Stimulated activated CD8-positive, alpha-beta memory T cell treated with anti-CD3 and anti-CD28 coated beads, Interleukin-4, amount 100 ng/mL, for 4 hours (primary cell): ENCODE results near the gene ACACB.

Source experiments
- DNase-seq, 2 donors: peaks; one replicate each; pipeline ENCODE4 v3.0.0-alpha.2; 2020; ENCODE audit warnings: low read depth in 2 of 2, low spot score in 1 of 2

ACACB gene

DNA sequence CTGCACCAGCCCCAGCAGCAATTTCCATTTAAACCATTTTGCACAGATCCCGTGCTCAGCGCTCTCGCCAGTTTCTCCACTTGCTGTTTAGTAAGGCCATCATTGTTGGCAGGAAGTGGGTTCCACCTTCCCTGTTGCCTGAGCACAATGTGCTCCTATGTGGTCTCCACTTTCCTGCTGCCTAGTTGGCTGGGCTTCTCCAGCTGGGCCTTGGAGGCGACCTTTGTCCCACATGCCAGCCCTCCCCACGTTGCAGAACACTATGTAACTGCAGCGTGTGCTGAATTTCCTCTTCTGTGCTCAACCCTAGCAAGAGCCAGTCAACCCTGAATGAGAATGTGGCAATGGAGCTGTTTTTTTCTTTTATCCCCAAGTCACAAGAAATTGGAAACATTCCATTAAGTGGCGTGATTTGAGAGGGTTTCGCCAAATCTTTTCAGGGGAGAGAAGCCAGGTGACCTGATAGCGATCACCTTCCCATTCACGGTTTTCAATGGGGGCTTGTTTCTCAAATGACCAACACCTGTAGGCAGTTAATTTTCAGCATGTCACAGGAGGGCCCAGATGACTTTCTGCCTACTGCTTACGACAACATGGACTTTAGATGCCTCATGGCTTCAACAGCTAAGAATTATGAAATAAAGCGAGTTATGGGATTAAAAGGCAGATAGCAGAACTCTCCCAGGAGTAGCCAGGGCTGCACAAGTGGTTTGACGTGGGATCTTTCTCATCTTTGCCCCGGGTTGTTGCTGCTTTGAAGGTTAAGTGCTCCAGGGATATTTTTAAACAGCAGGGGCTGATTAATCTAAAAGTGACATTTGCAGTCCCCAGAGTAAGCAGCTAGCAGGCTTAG is at the start of gene ACACB:
ACACB (plus strand) TSS at position 830 of the 853 bp plus-strand sequence. CDS start 22,819 bp downstream, outside the sequence.
- no peak for DNase-seq

DNA sequence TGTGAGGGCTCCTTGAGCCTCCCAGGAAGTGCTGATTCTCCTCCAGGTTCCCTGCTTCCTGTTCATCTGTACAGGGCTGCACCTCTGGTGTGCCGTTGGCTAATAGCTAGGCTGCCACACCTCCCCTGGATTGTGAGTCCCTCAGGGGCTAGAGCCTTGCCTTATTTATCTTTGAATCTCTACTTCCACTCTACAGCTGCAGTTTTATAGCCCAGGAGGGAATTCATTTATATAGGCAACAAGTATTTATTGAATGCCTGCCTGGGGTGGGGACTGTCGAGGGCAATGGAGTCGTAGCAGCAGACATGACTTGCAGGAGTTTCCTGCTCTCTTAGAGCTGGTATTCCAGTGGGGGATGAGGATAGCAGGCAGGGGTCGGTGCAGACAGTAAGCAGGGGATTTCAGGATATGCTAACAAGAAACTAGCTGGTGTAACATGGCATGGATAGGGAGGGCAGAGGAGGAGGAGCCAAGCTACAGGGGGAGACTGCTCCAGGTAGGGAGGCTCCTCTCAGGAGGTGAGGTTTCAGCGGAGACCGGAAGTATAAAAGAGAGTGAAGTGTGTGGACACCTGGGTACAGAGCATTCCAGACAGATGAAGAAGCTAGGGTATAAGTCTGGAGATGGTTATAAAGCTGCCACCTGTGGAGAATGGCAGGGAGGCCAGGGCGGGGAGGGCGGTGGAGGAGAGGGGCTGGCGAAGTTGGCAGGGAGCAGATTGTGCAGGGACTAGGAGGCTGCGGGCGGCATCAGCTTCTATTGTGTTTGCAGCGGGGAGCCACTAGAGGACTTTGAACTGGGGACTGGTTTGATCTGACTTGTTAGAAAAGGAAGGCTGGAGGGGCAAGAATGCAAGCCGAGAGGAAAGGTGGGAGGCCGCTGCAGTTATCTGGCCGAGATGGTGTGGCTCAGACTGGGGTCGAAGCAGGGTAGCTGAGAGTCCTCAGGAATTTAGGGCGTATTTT is 46.8 kb upstream of the ACACB start:
- no peak for DNase-seq

DNA sequence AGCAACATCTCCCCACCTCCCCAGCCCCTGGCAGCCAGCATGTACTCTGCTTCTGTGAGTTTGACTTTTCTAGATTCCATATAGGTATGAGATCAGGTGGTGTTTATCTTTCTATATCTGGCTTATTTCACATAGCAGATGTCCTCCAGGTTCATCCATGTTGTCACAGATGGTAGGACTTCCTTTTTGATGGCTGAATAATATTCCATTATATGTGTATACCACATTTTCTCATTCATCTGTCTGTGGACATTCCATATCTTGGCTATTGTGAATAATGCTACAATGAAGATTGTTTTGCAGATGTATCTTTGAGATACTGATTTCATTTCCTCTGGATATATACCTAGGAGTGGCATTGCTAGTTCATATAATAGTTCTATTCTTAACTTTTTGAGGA is 41.5 kb upstream of the ACACB start:
- DNase-seq = no peak

DNA sequence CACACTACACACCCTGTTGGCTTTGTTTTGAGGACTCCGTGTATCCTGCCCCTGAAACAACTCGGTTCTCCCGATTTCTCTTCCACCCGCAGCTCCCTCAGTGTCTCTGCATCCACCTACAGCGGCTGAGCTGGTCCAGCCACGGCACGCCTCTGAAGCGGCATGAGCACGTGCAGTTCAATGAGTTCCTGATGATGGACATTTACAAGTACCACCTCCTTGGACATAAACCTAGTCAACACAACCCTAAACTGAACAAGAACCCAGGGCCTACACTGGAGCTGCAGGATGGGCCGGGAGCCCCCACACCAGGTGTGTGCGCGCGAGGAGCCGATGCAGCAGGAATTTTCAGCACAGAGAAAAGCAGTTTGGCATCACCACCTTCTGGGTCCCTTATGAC is 33.6 kb upstream of the ACACB start:
- no peak for DNase-seq

DNA sequence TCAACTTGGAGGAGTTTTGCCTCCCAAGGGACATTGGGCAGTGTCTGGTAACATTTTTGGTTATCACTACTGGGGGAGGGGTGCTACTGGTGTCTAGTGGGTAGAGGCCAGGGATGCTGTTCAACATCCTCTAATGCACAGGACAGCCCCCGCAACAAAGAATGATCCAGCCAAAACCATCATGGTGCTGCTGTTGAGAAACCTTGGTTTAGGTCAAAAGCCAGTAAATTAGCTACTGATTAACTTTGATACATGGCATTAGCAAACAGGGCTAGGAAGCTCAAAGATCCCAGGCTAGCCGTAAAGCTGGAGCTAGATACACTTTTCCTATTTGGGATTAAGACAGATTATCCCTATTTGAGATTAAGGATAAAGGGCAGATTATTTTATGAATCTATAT is 32.0 kb upstream of the ACACB start:
- DNase-seq = no peak

DNA sequence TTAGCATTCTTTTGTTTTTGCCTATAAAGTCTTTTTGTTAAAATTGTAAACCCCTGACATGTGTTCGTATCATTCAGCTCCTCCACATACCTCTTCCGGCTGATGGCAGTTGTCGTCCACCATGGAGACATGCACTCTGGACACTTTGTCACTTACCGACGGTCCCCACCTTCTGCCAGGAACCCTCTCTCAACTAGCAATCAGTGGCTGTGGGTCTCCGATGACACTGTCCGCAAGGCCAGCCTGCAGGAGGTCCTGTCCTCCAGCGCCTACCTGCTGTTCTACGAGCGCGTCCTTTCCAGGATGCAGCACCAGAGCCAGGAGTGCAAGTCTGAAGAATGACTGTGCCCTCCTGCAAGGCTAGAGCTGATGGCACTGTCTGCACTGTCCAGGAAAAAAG is 30.8 kb upstream of the ACACB start:
- no peak for DNase-seq

DNA sequence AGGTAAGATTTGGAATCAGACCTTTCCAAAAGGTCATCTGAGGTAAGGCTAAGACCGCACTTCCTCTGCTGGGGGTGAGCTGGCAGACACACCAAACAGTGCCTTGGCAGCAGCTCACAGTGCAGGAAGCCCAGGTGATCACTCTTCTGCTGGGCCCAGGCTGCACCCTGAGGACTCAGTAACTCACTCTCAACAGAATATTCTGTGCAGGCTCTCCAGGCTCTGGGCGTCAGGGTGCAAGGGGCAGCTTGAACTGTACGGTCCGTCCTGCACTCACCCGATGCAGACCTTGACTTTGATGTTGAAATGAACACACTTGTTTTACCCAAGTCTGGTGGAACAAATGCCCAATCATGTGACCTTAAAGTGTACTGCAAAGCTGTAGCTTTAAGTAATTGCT is 29.1 kb upstream of the ACACB start:
- no peak for DNase-seq

DNA sequence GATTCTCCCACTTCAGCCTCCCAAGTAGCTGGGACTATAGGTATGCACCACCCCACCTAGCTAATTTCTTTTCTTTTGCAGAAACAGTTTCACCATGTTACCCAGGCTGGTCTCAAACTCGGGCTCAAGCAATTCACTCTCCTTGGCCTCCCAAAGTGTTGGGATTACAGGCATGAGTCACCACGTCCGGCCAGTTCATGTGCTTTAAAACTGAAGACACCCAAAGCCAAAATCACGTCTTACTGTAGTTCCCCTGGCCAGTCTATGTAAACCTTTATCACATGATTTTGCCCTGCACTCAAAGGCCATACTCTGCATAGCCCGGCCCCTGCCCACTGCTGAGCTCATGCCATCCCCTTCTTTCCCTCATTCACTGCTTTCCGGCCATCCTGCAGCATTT is 27.6 kb upstream of the ACACB start:
- no peak for DNase-seq

DNA sequence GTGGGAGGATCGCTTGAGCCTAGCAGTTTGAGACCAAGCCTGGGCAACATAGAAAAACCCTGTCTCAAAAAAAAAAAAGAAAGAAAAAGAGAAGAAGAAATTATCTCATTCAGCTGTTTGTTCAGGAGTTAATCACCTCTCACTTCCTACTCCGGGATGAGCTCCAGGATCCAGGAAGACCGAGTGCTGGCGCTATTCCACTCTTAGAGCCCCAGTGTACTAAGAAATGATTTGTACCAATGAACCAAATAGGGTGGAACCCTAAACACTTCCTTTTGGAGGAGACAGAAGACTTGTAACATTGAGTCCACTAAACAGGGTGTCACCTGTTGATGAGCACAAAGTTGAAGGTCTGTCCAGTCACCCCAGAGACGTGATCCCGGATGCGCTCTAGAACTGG is 26.7 kb upstream of the ACACB start:
- DNase-seq = no peak

DNA sequence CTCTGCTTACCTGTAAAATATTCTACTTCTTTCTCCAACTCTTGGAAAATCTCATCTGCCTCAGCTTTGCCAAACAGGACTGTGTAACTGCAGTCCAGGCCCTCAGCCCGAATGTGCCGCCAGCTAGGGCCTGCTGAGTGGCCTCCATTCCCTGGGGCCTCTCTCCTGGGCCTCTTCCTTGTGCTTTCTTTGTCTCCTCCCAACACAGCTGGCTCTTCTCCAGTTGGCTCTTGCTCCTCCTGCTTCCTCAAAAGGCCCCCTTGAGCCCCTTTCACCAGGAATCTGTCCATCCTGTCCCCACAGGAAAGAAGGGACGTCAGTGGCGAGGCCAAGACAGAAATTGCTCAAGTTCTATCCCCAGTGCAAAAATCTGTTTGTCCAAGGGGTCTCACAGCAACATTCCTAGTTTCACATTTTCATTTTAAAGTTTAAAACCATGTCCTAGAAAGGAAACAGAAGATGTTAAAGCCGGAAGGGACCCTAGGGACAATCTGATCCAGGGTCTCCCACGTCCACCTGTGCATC is 23.8 kb upstream of the ACACB start:
- DNase-seq = no peak

DNA sequence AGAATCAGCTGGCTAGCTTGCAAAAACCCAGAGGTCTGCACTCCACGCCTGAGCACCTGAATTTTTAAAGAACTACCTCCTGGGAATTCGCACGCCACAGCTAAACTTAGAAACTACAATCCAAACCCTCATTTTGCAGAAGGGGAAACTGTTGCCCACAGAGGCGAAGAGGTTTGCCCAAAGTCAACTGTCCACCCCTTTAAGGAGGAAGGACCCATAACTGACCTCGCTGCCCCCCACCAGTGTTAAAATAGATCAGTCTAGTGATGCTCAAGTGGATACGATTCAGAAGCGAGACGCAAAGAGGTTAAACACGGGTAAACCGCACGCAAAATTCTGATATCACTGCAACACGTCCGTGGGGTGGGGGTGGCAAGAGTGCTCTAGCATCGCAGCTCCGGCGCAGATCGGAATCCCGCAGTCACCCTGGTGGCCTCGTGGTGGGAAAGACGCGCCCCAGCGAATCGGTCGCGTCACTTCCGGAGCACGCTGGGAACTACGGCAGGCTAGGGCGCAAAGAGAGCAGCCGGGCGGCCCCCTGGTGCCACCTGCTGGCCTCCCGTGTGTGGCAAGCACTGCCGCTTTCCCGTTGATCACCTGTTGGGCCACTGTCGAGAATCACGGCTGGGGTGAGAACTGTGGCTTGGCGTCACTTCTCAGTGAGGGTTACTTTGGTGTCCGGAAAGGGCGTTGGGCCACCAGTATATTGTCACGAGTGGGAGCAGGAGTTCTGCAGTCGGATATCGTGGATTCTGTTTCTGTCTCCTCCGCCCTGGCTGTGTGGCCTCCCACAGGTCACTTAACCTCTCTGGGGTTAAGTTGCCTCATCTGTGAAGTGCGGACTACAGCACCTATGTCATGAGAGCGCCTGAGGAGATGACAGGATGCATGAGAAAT is 23.1 kb upstream of the ACACB start, which contains the start of gene ALKBH2:
ALKBH2 (minus strand) TSS at position 451 of the 897 bp plus-strand sequence. CDS start 686 bp downstream, outside the sequence.
- peak; percentile 82 to 90 for DNase-seq

DNA sequence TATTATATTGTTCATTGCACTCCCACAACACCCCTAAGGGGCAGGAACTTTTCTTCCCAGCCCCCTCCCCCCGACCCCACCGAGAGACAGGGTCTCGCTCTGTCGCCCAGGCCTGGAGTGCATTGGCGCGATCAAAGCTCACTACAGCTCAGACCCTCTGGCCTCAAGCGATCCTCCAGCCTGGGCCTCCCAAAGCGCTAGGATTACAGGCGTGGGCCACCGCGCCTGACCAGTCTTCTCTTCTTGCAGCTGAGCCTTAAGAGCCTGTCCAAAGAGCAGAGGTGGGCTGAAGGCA is 19.3 kb upstream of the ACACB start:
- no peak for DNase-seq

DNA sequence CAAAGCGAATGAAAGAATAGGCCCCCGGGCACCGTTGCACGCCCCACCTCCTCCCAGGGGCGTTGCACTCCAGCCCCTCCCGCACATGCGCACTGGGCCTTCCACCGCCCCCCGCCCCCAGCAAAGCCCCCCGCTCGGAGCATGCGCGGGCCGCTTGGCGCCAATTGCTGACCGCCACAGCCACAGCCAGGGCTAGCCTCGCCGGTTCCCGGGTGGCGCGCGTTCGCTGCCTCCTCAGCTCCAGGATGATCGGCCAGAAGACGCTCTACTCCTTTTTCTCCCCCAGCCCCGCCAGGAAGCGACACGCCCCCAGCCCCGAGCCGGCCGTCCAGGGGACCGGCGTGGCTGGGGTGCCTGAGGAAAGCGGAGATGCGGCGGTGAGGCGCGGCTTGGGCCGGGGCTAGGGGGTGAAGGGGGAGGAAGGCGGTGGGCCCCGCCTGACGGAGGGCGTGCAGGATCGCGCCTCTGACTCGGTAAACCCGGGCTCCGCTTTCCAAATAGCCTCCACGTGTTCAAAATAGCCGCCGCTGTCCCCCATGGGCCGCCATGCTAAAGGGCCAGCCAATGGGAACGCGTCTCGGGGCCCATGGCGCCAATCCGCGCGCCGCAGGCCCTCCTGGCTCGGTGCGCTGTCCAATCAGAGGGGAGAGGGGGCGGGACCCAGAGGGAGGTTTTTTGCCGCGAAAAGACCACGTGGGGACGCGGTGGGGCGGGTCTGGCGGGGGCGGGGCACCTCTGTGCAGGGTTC is 18.8 kb upstream of the ACACB start, which contains the start of gene UNG:
UNG (plus strand) TSS at position 163 of the 748 bp plus-strand sequence; CDS start at position 246, 83 bp downstream.
- DNase-seq = peak; percentile 95

DNA sequence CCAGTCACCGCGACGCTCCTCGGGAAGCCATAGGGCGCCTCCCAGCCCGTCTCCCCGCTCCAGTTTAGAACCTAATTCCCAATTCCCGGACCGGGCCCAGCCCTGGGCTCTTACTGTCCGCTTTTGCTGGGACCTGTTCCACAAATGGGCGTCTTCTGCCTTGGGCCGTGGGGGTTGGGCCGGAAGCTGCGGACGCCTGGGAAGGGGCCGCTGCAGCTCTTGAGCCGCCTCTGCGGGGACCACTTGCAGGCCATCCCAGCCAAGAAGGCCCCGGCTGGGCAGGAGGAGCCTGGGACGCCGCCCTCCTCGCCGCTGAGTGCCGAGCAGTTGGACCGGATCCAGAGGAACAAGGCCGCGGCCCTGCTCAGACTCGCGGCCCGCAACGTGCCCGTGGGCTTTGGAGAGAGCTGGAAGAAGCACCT is 18.2 kb upstream of the ACACB start:
- no peak for DNase-seq

DNA sequence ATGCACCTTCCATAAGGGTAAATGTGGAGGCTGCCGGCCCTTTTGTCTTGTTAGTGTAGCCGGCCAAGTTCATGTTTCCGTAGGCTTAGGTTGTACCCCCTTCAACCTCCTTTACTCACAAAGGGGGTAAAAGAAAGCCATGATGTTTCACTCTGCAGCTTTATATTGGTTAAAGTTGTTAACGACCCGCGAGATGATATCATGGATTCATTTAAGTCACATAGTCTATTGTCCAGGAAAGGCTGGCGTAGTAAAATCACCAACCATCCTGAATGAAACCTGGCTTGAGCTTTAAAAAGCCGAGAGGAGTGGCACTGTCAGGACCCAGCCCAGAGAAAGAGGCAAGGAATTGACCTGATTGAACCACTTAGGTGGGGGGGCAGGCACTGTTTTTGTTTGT is 17.7 kb upstream of the ACACB start:
- DNase-seq = no peak

DNA sequence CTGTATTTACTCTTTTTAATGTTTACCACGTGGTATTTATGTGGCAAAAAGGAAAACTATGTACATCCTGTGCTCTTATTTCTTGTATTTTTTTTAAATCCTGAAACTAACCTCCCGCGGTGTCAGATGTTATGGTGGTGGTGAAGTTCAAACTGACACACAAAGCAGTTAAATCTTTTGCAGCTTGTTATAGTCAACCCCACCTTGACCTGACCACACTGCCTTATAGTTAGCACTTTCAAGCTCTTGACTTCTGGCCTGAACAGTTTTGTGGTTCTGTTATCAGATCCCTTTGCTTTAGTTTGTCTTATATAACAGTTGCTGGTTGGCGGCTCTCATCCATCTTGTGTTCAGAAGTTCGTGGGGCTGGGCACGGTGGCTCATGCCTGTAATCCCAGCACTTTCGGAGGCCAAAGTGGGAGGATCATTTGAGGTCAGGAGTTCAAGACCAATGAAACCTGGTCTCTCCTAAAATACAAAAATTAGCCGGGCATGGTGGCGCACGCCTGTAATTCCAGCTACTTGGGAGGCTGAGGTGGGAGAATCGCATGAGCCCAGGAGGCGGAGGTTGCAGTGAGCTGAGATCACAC is 16.9 kb upstream of the ACACB start:
- DNase-seq = no peak

DNA sequence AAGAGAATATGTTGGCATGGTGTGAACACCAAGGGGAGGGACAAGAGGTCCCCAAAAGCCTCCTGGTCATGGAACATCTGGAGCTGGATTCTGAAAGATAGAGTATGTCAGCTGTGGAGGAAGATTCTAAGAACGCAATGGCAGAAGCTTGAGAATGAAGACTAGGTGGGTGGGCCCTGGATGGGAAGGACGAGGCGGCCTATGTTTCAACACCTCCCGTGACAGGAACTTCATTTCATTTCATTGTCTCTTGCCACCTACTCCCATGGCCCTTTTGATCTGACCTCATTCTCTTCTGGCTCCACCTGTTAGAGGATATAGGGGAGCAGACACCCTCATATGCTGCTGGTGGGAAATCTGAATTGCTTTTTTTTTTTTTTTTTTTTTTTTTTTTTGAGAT is 15.6 kb upstream of the ACACB start:
- no peak for DNase-seq

DNA sequence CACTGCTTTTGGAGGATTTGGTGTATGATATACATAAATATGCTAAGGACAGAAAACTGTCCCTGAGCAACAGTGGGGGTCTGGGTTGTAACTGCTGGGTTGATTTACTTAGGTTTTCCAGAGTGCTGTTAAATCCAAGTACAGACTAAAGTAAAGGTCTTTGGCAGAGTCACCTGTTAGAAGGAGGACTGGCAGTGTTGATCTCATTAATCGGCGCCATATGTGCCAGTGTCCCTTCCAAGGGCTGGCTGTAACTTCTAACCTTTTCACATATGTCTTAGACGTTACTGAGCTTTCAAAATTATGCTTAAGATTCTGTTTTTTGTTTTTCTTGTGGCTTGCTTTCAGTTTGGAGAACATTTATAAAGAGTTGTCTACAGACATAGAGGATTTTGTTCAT is 13.9 kb upstream of the ACACB start:
- DNase-seq = no peak

DNA sequence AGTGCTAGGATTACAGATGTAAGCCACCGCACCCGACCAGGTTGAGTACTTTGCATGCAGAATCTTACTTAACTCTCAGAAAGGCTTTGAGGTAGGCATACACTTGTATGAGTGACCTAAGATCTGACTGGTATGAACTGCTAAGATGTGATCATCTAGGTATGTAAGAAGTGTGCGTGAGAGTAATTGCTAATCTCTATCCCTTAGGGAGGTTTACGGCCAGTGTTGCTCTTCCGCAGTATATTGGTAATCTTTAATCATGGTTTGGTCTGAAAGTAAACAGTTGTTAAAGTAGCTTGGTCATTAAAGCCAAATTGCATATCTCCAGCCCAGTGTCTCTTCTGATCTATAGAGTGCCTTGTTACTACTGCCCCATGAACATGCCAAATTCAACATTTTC is 11.2 kb upstream of the ACACB start:
- no peak for DNase-seq
